ENCODE measurements around the gene LHFPL6. TPM values are rescaled to one million over a fixed set of nuclear protein-coding genes. Genes with fewer than 3 reads are reported as not detected.

LHFPL6 gene
- total RNA-seq, 2 donors from 2014 or later, result 7.5 to 40.0 TPM

DNA sequence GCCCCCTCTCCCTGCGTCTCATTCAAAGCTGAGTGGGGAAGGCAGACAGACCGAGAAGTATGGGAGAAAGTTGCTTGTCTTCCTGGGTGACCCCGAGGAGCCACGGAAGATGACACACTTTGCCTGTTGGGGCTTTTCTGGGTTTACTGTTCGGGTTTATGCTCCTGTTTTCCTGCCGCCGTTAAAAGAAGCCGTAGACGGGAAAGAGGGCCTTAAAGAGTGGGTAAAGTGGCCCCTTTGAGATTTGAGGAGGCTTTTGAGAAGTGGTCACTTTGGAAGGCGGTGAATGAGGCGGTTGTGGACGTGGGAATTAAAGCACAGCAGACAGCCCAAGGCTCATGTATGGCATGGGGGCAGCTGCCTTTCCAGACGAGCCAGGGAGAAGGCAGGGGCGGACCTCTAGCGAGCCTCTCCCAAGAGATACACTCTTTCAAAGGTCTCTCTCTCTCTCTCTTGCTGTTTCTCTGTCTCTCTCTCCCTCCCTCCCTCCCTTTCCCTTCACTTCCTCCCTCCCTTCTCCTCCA lies 493 bp upstream of the LHFPL6 start:
- Histone ChIP-seq H3K36me3 (no peaks in the 10 kb centered on the region), H3K27me3 (replicated peaks; ENCODE audit: insufficient read depth) (no peaks in the 10 kb centered on the region), H3K27ac (peak overlapping the region; percentile 79 to 85), H3K4me3 (peak overlapping the region; percentile 65 to 69), H3K4me1 (replicated peaks) (no peaks in the 10 kb centered on the region), H3K9me3 (no peaks in the 10 kb centered on the region)
- intact Hi-C loops (cut with DNase I), result loop anchor here (5.0 kb wide), 2 partner anchors 71 to 186 kb away; no protein-coding TSS in a partner anchor
- peak; percentile 4 for DNase-seq (ENCODE audit: low spot score)
- WGBS, result 2% methylated on average over 14 of the region's 15 CpGs
- TF ChIP-seq, protein P1, sequence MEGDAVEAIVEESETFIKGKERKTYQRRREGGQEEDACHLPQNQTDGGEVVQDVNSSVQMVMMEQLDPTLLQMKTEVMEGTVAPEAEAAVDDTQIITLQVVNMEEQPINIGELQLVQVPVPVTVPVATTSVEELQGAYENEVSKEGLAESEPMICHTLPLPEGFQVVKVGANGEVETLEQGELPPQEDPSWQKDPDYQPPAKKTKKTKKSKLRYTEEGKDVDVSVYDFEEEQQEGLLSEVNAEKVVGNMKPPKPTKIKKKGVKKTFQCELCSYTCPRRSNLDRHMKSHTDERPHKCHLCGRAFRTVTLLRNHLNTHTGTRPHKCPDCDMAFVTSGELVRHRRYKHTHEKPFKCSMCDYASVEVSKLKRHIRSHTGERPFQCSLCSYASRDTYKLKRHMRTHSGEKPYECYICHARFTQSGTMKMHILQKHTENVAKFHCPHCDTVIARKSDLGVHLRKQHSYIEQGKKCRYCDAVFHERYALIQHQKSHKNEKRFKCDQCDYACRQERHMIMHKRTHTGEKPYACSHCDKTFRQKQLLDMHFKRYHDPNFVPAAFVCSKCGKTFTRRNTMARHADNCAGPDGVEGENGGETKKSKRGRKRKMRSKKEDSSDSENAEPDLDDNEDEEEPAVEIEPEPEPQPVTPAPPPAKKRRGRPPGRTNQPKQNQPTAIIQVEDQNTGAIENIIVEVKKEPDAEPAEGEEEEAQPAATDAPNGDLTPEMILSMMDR (IDR thresholded peaks at IDR 0.05), result no peak
- TF ChIP-seq POLR2AphosphoS5 (IDR thresholded peaks at IDR 0.05) (no peak), POLR2A (IDR thresholded peaks at IDR 0.05) (no peak)

DNA sequence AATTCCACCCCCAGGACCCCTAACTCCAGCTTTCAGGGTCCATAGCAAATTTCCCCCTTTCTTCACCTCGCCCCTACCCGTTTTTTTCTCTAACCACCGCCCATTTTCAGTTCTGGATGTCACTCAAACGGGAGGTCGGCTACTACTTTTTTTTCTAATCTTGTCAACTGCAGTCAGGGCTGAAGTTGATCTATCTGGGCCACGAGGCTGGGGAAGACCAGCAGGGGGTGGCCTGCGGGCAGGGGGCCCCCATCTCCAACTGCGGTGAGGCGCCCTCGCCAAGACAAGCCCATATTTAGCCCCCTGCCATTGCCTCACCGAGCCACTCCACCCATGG lies 748 bp downstream of the LHFPL6 start:
- WGBS, result under 1% methylated on average over 11 of the region's 11 CpGs
- TF ChIP-seq POLR2A (IDR thresholded peaks at IDR 0.05), result no peak
- TF ChIP-seq, protein P1 (IDR thresholded peaks at IDR 0.05), result no peak
- no peak for TF ChIP-seq POLR2AphosphoS5 (IDR thresholded peaks at IDR 0.05)
- peak overlapping the region; percentile 65 to 69 for H3K4me3 ChIP-seq
- H3K4me1 ChIP-seq (replicated peaks), result no peaks in the 10 kb centered on the region
- intact Hi-C loops (cut with DNase I), result loop anchor here (5.0 kb wide), 2 partner anchors 70 to 185 kb away; no protein-coding TSS in a partner anchor
- no peaks in the 10 kb centered on the region for H3K27me3 ChIP-seq (replicated peaks; ENCODE audit: insufficient read depth)
- DNase-seq (ENCODE audit: low spot score), result no peak
- H3K36me3 ChIP-seq, result no peaks in the 10 kb centered on the region
- H3K27ac ChIP-seq, result peak overlapping the region; percentile 79 to 85
- H3K9me3 ChIP-seq, result no peaks in the 10 kb centered on the region

DNA sequence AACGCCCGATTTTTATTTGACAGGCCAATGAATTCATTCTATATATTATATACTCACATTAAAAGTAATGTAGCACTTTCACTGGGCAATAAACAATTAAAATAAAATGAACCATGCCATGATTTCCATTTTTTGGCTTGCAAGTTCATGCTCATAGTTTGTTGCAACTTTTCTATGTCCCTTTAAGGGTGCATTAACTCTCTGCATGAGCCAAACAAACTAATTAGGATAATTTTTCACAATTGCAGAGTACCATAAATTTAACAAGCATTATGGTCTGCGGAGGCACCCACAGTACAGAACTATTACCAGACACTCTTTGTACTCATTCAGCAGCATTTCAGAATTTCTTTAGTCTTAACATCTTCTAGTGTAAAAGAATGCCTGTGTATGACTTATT lies 1.4 kb downstream of the LHFPL6 start:
- Histone ChIP-seq H3K4me1 (replicated peaks) (no peaks in the 10 kb centered on the region), H3K9me3 (no peaks in the 10 kb centered on the region), H3K4me3 (peak overlapping the region in 1 of 2 donors; percentile 69), H3K27ac (no peak overlapping the region), H3K27me3 (replicated peaks; ENCODE audit: insufficient read depth) (no peaks in the 10 kb centered on the region), H3K36me3 (no peaks in the 10 kb centered on the region)
- intact Hi-C loops (cut with DNase I), result loop anchor here (5.0 kb wide), 2 partner anchors 69 to 184 kb away; no protein-coding TSS in a partner anchor
- TF ChIP-seq POLR2A (IDR thresholded peaks at IDR 0.05), result no peak
- no peak for TF ChIP-seq POLR2AphosphoS5 (IDR thresholded peaks at IDR 0.05)
- WGBS, result 41% methylated on average over 3 of the region's 3 CpGs
- DNase-seq (ENCODE audit: low spot score), result no peak

DNA sequence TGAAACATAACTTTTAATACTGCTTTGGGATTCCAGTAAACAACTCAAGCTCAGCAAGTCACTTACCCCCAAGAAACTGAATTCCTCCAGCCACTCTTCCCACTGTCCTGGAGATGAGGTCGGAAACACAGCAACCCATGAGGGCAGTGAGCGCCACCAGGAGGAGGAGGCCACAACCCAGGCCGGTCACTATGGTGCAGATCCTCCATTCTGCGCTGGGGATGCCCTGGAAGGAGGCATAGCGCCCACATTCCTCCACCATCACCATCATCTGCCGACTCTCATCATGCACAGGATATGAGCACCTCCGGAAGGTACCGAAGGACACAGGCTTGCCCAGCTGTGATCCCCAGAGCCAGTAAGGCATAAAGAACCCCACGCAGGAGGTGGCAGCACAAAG lies 2.2 kb downstream of the LHFPL6 start:
- intact Hi-C loops (cut with DNase I), result loop anchor here (5.0 kb wide), 2 partner anchors 68 to 183 kb away; no protein-coding TSS in a partner anchor
- no peak overlapping the region for H3K4me3 ChIP-seq
- WGBS, result 94% methylated on average over 9 of the region's 9 CpGs
- DNase-seq (ENCODE audit: low spot score), result no peak
- H3K27ac ChIP-seq, result no peak overlapping the region
- H3K9me3 ChIP-seq, result no peaks in the 10 kb centered on the region
- TF ChIP-seq, protein P1 (IDR thresholded peaks at IDR 0.05), result no peak
- TF ChIP-seq POLR2A (IDR thresholded peaks at IDR 0.05), result no peak
- TF ChIP-seq POLR2AphosphoS5 (IDR thresholded peaks at IDR 0.05), result no peak
- H3K36me3 ChIP-seq, result no peaks in the 10 kb centered on the region
- no peaks in the 10 kb centered on the region for H3K4me1 ChIP-seq (replicated peaks)
- no peaks in the 10 kb centered on the region for H3K27me3 ChIP-seq (replicated peaks; ENCODE audit: insufficient read depth)

DNA sequence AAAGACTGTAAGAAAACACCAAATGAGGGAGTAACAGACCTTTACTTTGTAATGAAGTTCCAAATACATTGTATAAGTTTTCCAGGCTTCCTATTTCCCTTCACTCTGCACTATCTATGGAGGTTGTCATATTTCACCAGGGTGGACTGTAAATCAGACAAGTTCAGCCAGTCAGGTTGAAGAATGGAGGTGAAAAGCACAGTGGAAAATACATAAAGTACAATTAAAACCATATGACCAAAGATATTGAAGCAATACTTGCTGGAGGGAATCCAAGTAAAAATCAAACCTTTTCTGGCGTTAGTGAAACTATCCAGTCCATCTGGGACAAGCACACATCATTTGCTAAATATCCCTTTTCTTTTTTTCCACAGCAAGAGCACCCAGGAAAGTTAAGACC lies 3.2 kb downstream of the LHFPL6 start:
- H3K4me1 ChIP-seq (replicated peaks), result no peaks in the 10 kb centered on the region
- 56% methylated on average over 1 of the region's 1 CpG for WGBS
- H3K27me3 ChIP-seq (replicated peaks; ENCODE audit: insufficient read depth), result no peaks in the 10 kb centered on the region
- no peak overlapping the region for H3K4me3 ChIP-seq
- H3K36me3 ChIP-seq, result no peaks in the 10 kb centered on the region
- DNase-seq (ENCODE audit: low spot score), result no peak
- H3K9me3 ChIP-seq, result no peaks in the 10 kb centered on the region
- intact Hi-C loops (cut with DNase I), result loop anchor here (5.0 kb wide), 2 partner anchors 68 to 183 kb away; no protein-coding TSS in a partner anchor
- H3K27ac ChIP-seq, result no peak overlapping the region
- TF ChIP-seq, protein P1 (IDR thresholded peaks at IDR 0.05), result no peak
- no peak for TF ChIP-seq POLR2AphosphoS5 (IDR thresholded peaks at IDR 0.05)
- TF ChIP-seq POLR2A (IDR thresholded peaks at IDR 0.05), result no peak

Data from prostate gland (tissue), 2 donors.